Fibroblast of lung (primary cell): Measurements from ENCODE around the gene DNAH5.

Experiments
- CTCF ChIP-seq, 2 donors: IDR thresholded peaks in 1 of 2; conservative IDR thresholded peaks in 1 of 2; 1 replicate in 1 of 2; 2 replicates in 1 of 2; pipeline ENCODE4 v1.5.1; 2011 to 2012; ENCODE audit warnings: low read length in 2 of 2, control low read depth in 1 of 2, inconsistent platforms in 1 of 2, low read depth in 1 of 2, mild to moderate bottlenecking in 1 of 2
- EZH2 ChIP-seq: IDR thresholded peaks from 2 replicates; pipeline ENCODE4 v1.5.1; 2012; ENCODE audit warnings: low read length, control low read depth, mild to moderate bottlenecking; ENCODE audit errors: missing control alignments

GRCh38 chr5:13643196-13643595, 301.3 kb downstream of the DNAH5 start:
- TF ChIP-seq CTCF (conservative IDR thresholded peaks at IDR 0.05 in 1 of 2, IDR thresholded peaks at IDR 0.05 in 1 of 2; ENCODE audit: low read depth in 1 of 2, low read length in 2 of 2) (no peak), EZH2 (no peak)
